Parathyroid adenoma (tissue), 2 donors: Measurements from ENCODE around the gene DPYSL4.

Experiments used
- H2AFZ ChIP-seq: fragments of 300-600 bp; sonication (generic); one replicate; pipeline ENCODE4 v1.7.0; 2017; ENCODE audit warnings: antibody characterized with exemption, mild to moderate bottlenecking
- H3K27ac ChIP-seq: fragments of 300-600 bp; sonication (generic); one replicate; pipeline ENCODE4 v1.7.0; 2017
- H3K27me3 ChIP-seq: fragments of 300-600 bp; sonication (generic); one replicate; pipeline ENCODE4 v1.7.0; 2017; ENCODE audit warnings: low read length; ENCODE audit not compliant: control insufficient read depth, insufficient read depth
- H3K36me3 ChIP-seq: fragments of 300-600 bp; sonication (generic); one replicate; pipeline ENCODE4 v1.7.0; 2017; ENCODE audit warnings: low read length; ENCODE audit not compliant: control insufficient read depth, insufficient read depth
- H3K4me1 ChIP-seq: fragments of 300-600 bp; sonication (generic); one replicate; pipeline ENCODE4 v1.7.0; 2017; ENCODE audit warnings: control low read depth
- H3K4me2 ChIP-seq: fragments of 300-600 bp; sonication (generic); one replicate; pipeline ENCODE4 v1.7.0; 2017; ENCODE audit warnings: low read length
- H3K4me3 ChIP-seq: fragments of 300-600 bp; sonication (generic); one replicate; pipeline ENCODE4 v1.7.0; 2017; ENCODE audit warnings: low read depth, low read length
- H3K79me2 ChIP-seq: fragments of 300-600 bp; sonication (generic); one replicate; pipeline ENCODE4 v1.7.0; 2017; ENCODE audit warnings: control low read depth
- H3K9ac ChIP-seq: fragments of 300-600 bp; sonication (generic); one replicate; pipeline ENCODE4 v1.7.0; 2017; ENCODE audit warnings: mild to moderate bottlenecking
- H3K9me3 ChIP-seq: fragments of 300-600 bp; sonication (generic); one replicate; pipeline ENCODE4 v1.7.0; 2017; ENCODE audit warnings: low read length; ENCODE audit not compliant: control insufficient read depth
- CTCF ChIP-seq: fragments of 300-600 bp; sonication (generic); IDR thresholded peaks from one replicate; pipeline ENCODE4 v1.7.0; 2017; ENCODE audit warnings: antibody characterized with exemption, mild to moderate bottlenecking
- donor health status: primary hyperparathyroidism.

The DPYSL4 gene

GRCh38 chr10:132236161-132236560, 49.4 kb downstream of the DPYSL4 start:
- Histone ChIP-seq H3K79me2 (no peaks in the 10 kb centered on the region), H3K27ac (no peak overlapping the region), H3K4me3 (no peak overlapping the region), H3K27me3 (no peaks in the 10 kb centered on the region), H2AFZ (no peak overlapping the region), H3K9ac (no peak overlapping the region), H3K36me3 (no peaks in the 10 kb centered on the region), H3K4me2 (no peak overlapping the region), H3K4me1 (no peaks in the 10 kb centered on the region), H3K9me3 (no peaks in the 10 kb centered on the region)
- no peak for TF ChIP-seq CTCF

DNA sequence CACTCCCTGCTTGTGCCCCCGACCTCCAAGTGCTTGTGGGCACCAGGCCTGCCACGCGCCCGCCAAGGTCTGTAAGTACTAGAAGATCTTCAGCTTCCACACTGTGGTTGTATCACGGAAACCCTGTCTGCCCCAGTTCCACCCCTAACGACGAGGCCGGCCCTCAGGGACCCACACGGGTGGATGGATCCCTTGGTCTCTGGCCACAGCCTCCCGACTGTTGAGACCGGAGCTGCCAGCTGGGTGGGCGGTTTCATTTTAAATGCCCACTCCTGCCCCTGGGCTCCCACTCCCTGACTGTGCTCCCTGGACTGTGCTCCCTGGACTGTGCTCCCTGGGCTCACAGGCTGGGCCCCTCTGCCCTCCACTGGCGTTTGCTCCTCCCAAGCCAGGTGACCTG, 50.1 kb downstream of the DPYSL4 start:
- Histone ChIP-seq H3K36me3 (no peaks in the 10 kb centered on the region), H3K4me1 (no peaks in the 10 kb centered on the region), H3K27me3 (no peaks in the 10 kb centered on the region), H3K79me2 (no peaks in the 10 kb centered on the region), H3K4me3 (no peak overlapping the region), H3K27ac (no peak overlapping the region), H2AFZ (no peak overlapping the region), H3K9me3 (no peaks in the 10 kb centered on the region), H3K9ac (no peak overlapping the region), H3K4me2 (no peak overlapping the region)
- no peak for TF ChIP-seq CTCF

GRCh38 chr10:132237396-132237795, 50.6 kb downstream of the DPYSL4 start:
- H3K4me3 ChIP-seq: no peak overlapping the region
- H2AFZ ChIP-seq: no peak overlapping the region
- H3K4me1 ChIP-seq: no peaks in the 10 kb centered on the region
- H3K9ac ChIP-seq: no peak overlapping the region
- no peaks in the 10 kb centered on the region for H3K36me3 ChIP-seq
- H3K9me3 ChIP-seq: no peaks in the 10 kb centered on the region
- H3K27me3 ChIP-seq: no peaks in the 10 kb centered on the region
- H3K27ac ChIP-seq: no peak overlapping the region
- H3K79me2 ChIP-seq: no peaks in the 10 kb centered on the region
- no peak for TF ChIP-seq CTCF
- no peak overlapping the region for H3K4me2 ChIP-seq

GRCh38 chr10:132237871-132238270, 51.1 kb downstream of the DPYSL4 start:
- Histone ChIP-seq H3K4me2 (no peak overlapping the region), H3K9ac (no peak overlapping the region), H3K27ac (no peak overlapping the region), H3K9me3 (no peaks in the 10 kb centered on the region), H3K27me3 (no peaks in the 10 kb centered on the region), H2AFZ (no peak overlapping the region), H3K4me1 (no peaks in the 10 kb centered on the region), H3K4me3 (no peak overlapping the region), H3K79me2 (no peaks in the 10 kb centered on the region), H3K36me3 (no peaks in the 10 kb centered on the region)
- TF ChIP-seq CTCF: no peak

- no peak overlapping the region for H3K9ac ChIP-seq
- no peak for TF ChIP-seq CTCF
These were observed 51.8 kb downstream of the DPYSL4 start for GRCh38 chr10:132238371-132239125.

More at GRCh38 chr10:132238371-132239125, 51.8 kb downstream of the DPYSL4 start:
- Histone ChIP-seq H2AFZ (no peak overlapping the region), H3K9me3 (no peaks in the 10 kb centered on the region), H3K4me1 (no peaks in the 10 kb centered on the region), H3K36me3 (no peaks in the 10 kb centered on the region), H3K79me2 (no peaks in the 10 kb centered on the region), H3K27ac (no peak overlapping the region), H3K4me2 (no peak overlapping the region), H3K4me3 (no peak overlapping the region), H3K27me3 (no peaks in the 10 kb centered on the region)
